Neural cell (in vitro differentiated cells): ENCODE measurements around the gene ADRB1. TPM values are rescaled to one million over a fixed set of nuclear protein-coding genes. Genes with fewer than 3 reads are reported as not detected.

Experiments
- H2AFZ ChIP-seq: fragments of 200-600, 300-800 bp; sonication (generic), shearing (Covaris generic); 2 replicates; pipeline ENCODE4 v1.6.0; 2014; ENCODE audit warnings: low read depth, mild to moderate bottlenecking, antibody characterized with exemption, low read length, moderate library complexity
- H3F3A ChIP-seq: fragments of 200-600 bp; shearing (Covaris generic); 2 replicates; pipeline ENCODE4 v1.6.1; 2016; ENCODE audit warnings: mild to moderate bottlenecking, moderate library complexity, mixed read lengths, antibody characterized with exemption, low read length; ENCODE audit not compliant: insufficient read depth, poor library complexity, severe bottlenecking
- H3K27ac ChIP-seq: fragments of 200-600, 300-800 bp; sonication (generic), shearing (Covaris generic); 2 replicates; pipeline ENCODE4 v1.5.1; 2014; ENCODE audit warnings: mild to moderate bottlenecking, low read length, moderate library complexity
- H3K27me3 ChIP-seq: fragments of 300-800, 200-600 bp; sonication (generic), shearing (Covaris generic); 2 replicates; pipeline ENCODE4 v1.6.0; 2014; ENCODE audit warnings: mild to moderate bottlenecking, low read depth, low read length, moderate library complexity; ENCODE audit not compliant: insufficient read depth
- H3K36me3 ChIP-seq: fragments of 300-800, 200-600 bp; sonication (generic), shearing (Covaris generic); 2 replicates; pipeline ENCODE4 v1.5.1; 2014; ENCODE audit warnings: mild to moderate bottlenecking, antibody characterized with exemption, low read length, moderate library complexity; ENCODE audit not compliant: insufficient read depth
- H3K4me2 ChIP-seq: fragments of 300-800, 200-600 bp; sonication (generic), shearing (Covaris generic); 2 replicates; pipeline ENCODE4 v1.6.0; 2014; ENCODE audit warnings: mild to moderate bottlenecking, low read length
- H3K4me3 ChIP-seq: fragments of 300-800, 200-600 bp; sonication (generic), shearing (Covaris generic); 2 replicates; pipeline ENCODE4 v1.5.1; 2014; ENCODE audit warnings: mild to moderate bottlenecking, low read length, moderate library complexity
- H3K79me2 ChIP-seq: fragments of 200-600 bp; shearing (Covaris generic); replicated peaks from 2 replicates; pipeline ENCODE4 v1.6.0; 2014; ENCODE audit warnings: mild to moderate bottlenecking, low read length, moderate library complexity; ENCODE audit not compliant: insufficient read depth
- H3K9ac ChIP-seq: fragments of 300-800, 200-600 bp; sonication (generic), shearing (Covaris generic); 2 replicates; pipeline ENCODE4 v1.6.1; 2016; ENCODE audit warnings: mild to moderate bottlenecking, low read length, mixed read lengths
- H3K9me2 ChIP-seq: fragments of 200-600 bp; shearing (Covaris generic); 2 replicates; pipeline ENCODE4 v1.6.1; 2016; ENCODE audit warnings: mild to moderate bottlenecking, low read length, mixed read lengths; ENCODE audit not compliant: insufficient read depth
- H3K9me3 ChIP-seq: fragments of 200-600, 300-800 bp; sonication (generic), shearing (Covaris generic); 2 replicates; pipeline ENCODE4 v1.6.1; 2016; ENCODE audit warnings: mild to moderate bottlenecking, mixed run types, low read length, moderate library complexity, mixed read lengths
- H4K20me1 ChIP-seq: fragments of 200-600 bp; shearing (Covaris generic); 2 replicates; pipeline ENCODE4 v1.6.1; 2016; ENCODE audit warnings: mild to moderate bottlenecking, mixed run types; ENCODE audit not compliant: insufficient read depth
- EP300 ChIP-seq: fragments of 450-650 bp; conservative IDR thresholded peaks from 2 replicates; pipeline ENCODE4 v1.6.1; 2014; ENCODE audit warnings: antibody characterized with exemption, mild to moderate bottlenecking, moderate library complexity; ENCODE audit not compliant: poor library complexity, severe bottlenecking
- EZH2 ChIP-seq: fragments of 200-600, 300-800 bp; shearing (Covaris generic), sonication (generic); IDR thresholded peaks from 2 replicates; pipeline ENCODE4 v1.6.1; 2014; ENCODE audit warnings: antibody characterized with exemption, low read length, borderline replicate concordance, mild to moderate bottlenecking; ENCODE audit not compliant: insufficient read depth, poor library complexity, severe bottlenecking
- MXI1 ChIP-seq: fragments of 450-650 bp; conservative IDR thresholded peaks from 2 replicates; pipeline ENCODE4 v1.6.1; 2014; ENCODE audit warnings: antibody characterized with exemption, mild to moderate bottlenecking; ENCODE audit not compliant: poor library complexity, severe bottlenecking
- POLR2AphosphoS5 ChIP-seq: IDR thresholded peaks from 2 replicates; pipeline ENCODE4 v1.6.1; 2012
- RAD21 ChIP-seq: fragments of 450-650 bp; conservative IDR thresholded peaks from 2 replicates; pipeline ENCODE4 v1.6.1; 2014; ENCODE audit warnings: antibody characterized with exemption, mild to moderate bottlenecking, moderate library complexity
- SMC3 ChIP-seq: fragments of 450-650 bp; conservative IDR thresholded peaks from 2 replicates; pipeline ENCODE4 v1.6.1; 2014; ENCODE audit warnings: antibody characterized with exemption, mild to moderate bottlenecking, moderate library complexity; ENCODE audit not compliant: poor library complexity
- TAF1 ChIP-seq: IDR thresholded peaks from 2 replicates; pipeline ENCODE4 v1.6.1; 2012; ENCODE audit warnings: low read depth
- polyA plus RNA-seq: library from polyadenylated mRNA; depleted of rRNA; stranded (reverse); fragments of >200 nt; gene quantifications from 2 replicates; pipeline ENCODE4 v1.2.3, GENCODE V29; 2014
- TF ChIP-seq, protein P1 (sequence below): fragments of 450-650 bp; IDR thresholded peaks from 2 replicates; pipeline ENCODE4 v1.5.1; 2014; ENCODE audit warnings: antibody characterized with exemption, mild to moderate bottlenecking, moderate library complexity; ENCODE audit not compliant: poor library complexity, severe bottlenecking
- TF ChIP-seq, protein P2 (sequence below): IDR thresholded peaks from 2 replicates; pipeline ENCODE4 v1.6.1; 2012; ENCODE audit warnings: borderline replicate concordance

The ADRB1 gene
- polyA plus RNA-seq, 1 donor from 2014 or later = not detected

DNA sequence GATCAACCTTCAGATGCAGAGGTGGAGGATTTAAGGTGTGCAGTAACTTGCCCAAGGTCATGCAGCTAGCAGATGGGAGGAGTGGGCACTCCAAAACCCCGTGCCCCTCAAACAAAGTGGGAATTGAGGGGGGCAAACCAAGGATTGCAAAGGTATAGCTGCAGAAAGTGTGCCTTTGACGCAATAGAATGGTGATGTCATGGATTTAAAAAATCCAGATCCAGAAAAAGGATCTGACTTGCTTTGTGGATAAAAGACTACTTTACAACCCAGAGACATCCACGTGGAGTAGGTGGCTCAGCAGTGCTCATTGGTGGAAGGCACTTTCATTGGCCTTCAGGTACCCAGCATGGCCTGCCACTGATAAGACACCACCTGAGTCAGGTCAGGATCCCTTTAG, 15.7 kb upstream of the ADRB1 start:
- no peaks in the 10 kb centered on the region for H3K79me2 ChIP-seq
- no peak for TF ChIP-seq TAF1
- TF ChIP-seq, protein P1, sequence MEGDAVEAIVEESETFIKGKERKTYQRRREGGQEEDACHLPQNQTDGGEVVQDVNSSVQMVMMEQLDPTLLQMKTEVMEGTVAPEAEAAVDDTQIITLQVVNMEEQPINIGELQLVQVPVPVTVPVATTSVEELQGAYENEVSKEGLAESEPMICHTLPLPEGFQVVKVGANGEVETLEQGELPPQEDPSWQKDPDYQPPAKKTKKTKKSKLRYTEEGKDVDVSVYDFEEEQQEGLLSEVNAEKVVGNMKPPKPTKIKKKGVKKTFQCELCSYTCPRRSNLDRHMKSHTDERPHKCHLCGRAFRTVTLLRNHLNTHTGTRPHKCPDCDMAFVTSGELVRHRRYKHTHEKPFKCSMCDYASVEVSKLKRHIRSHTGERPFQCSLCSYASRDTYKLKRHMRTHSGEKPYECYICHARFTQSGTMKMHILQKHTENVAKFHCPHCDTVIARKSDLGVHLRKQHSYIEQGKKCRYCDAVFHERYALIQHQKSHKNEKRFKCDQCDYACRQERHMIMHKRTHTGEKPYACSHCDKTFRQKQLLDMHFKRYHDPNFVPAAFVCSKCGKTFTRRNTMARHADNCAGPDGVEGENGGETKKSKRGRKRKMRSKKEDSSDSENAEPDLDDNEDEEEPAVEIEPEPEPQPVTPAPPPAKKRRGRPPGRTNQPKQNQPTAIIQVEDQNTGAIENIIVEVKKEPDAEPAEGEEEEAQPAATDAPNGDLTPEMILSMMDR = no peak
- TF ChIP-seq EZH2 = no peak
- no peak for TF ChIP-seq EP300
- no peak for TF ChIP-seq RAD21
- no peak for TF ChIP-seq SMC3
- TF ChIP-seq, protein P2, sequence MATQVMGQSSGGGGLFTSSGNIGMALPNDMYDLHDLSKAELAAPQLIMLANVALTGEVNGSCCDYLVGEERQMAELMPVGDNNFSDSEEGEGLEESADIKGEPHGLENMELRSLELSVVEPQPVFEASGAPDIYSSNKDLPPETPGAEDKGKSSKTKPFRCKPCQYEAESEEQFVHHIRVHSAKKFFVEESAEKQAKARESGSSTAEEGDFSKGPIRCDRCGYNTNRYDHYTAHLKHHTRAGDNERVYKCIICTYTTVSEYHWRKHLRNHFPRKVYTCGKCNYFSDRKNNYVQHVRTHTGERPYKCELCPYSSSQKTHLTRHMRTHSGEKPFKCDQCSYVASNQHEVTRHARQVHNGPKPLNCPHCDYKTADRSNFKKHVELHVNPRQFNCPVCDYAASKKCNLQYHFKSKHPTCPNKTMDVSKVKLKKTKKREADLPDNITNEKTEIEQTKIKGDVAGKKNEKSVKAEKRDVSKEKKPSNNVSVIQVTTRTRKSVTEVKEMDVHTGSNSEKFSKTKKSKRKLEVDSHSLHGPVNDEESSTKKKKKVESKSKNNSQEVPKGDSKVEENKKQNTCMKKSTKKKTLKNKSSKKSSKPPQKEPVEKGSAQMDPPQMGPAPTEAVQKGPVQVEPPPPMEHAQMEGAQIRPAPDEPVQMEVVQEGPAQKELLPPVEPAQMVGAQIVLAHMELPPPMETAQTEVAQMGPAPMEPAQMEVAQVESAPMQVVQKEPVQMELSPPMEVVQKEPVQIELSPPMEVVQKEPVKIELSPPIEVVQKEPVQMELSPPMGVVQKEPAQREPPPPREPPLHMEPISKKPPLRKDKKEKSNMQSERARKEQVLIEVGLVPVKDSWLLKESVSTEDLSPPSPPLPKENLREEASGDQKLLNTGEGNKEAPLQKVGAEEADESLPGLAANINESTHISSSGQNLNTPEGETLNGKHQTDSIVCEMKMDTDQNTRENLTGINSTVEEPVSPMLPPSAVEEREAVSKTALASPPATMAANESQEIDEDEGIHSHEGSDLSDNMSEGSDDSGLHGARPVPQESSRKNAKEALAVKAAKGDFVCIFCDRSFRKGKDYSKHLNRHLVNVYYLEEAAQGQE = no peak
- TF ChIP-seq POLR2AphosphoS5 = no peak
- no peaks in the 10 kb centered on the region for H4K20me1 ChIP-seq
- no peaks in the 10 kb centered on the region for H3K9me3 ChIP-seq
- no peak overlapping the region for H3K4me3 ChIP-seq
- no peak overlapping the region for H3K9ac ChIP-seq
- H2AFZ ChIP-seq = no peak overlapping the region
- no peak overlapping the region for H3K27ac ChIP-seq
- no peaks in the 10 kb centered on the region for H3K27me3 ChIP-seq
- H3K36me3 ChIP-seq = no peaks in the 10 kb centered on the region
- no peak overlapping the region for H3K4me2 ChIP-seq
- no peaks in the 10 kb centered on the region for H3F3A ChIP-seq
- H3K9me2 ChIP-seq = no peaks in the 10 kb centered on the region

DNA sequence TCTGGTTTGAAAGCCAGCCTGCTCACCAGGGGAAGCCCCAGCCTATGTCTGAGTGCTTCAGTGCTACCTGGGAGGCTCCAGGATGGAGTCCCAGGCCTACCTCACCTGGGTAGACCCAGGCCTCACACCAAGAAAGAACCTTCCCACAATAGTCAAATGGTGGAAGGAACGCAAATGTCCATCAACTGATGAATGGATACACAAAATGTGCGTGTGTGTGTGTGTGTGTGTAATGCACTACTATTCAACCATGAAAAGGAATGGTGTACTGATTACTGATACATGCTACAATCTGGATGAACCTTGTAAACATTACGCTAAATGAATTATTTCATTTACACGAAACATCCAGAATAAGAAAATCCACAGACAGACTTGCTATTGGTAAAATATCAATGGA, 15.2 kb upstream of the ADRB1 start:
- H3K9me3 ChIP-seq = no peaks in the 10 kb centered on the region
- H3F3A ChIP-seq = no peaks in the 10 kb centered on the region
- no peaks in the 10 kb centered on the region for H3K36me3 ChIP-seq
- no peaks in the 10 kb centered on the region for H3K79me2 ChIP-seq
- H3K27me3 ChIP-seq = no peaks in the 10 kb centered on the region
- TF ChIP-seq POLR2AphosphoS5 (no peak), TAF1 (no peak), SMC3 (no peak), EP300 (no peak), EZH2 (no peak), MXI1 (no peak), RAD21 (no peak)
- TF ChIP-seq, protein P1 = no peak
- TF ChIP-seq, protein P2 = no peak
- H3K4me3 ChIP-seq = no peak overlapping the region
- H2AFZ ChIP-seq = no peak overlapping the region
- no peaks in the 10 kb centered on the region for H3K9me2 ChIP-seq
- H3K27ac ChIP-seq = no peak overlapping the region
- H3K9ac ChIP-seq = no peak overlapping the region
- no peak overlapping the region for H3K4me2 ChIP-seq
- no peaks in the 10 kb centered on the region for H4K20me1 ChIP-seq
